GM18873 (cell line): ENCODE data around the gene WNK2.
"Not testable (repeated sequence)": the region's sequence is repeated elsewhere in the genome, so short reads cannot be mapped to it uniquely, and the experiment has no call there.

Source experiments
- ATAC-seq: cut with Tn5 transposase; IDR thresholded peaks from one replicate; pipeline ENCODE4 v1.9.1; 2021; ENCODE audit warnings: mild to moderate bottlenecking, moderate library complexity, moderate number of reproducible peaks; ENCODE audit not compliant: unreplicated experiment, low FRiP score

WNK2 gene

GRCh38 chr9:93248386-93249040 is 64.6 kb downstream of the WNK2 start:
- ATAC-seq = no peak

GRCh38 chr9:93250185-93250584 is 66.2 kb downstream of the WNK2 start:
- ATAC-seq = no peak

- ATAC-seq = not testable (repeated sequence)
Measured at GRCh38 chr9:93251309-93251708, 67.4 kb downstream of the WNK2 start.

GRCh38 chr9:93252116-93252780 is 68.3 kb downstream of the WNK2 start:
- no peak for ATAC-seq

GRCh38 chr9:93252781-93253530 is 69.0 kb downstream of the WNK2 start:
- no peak for ATAC-seq

GRCh38 chr9:93253633-93254032 is 69.7 kb downstream of the WNK2 start:
- ATAC-seq = no peak

- ATAC-seq = no peak
Measured at GRCh38 chr9:93254061-93254481, 70.1 kb downstream of the WNK2 start.

- no peak for ATAC-seq
Measured at GRCh38 chr9:93254806-93255493, 71.0 kb downstream of the WNK2 start.

- ATAC-seq = no peak
Measured at GRCh38 chr9:93255494-93255867, 71.5 kb downstream of the WNK2 start.

- ATAC-seq = no peak
Measured at GRCh38 chr9:93255994-93256877, 72.3 kb downstream of the WNK2 start.

- ATAC-seq = no peak
Measured at GRCh38 chr9:93256878-93257807, 73.2 kb downstream of the WNK2 start.

GRCh38 chr9:93257808-93258331 is 73.9 kb downstream of the WNK2 start:
- no peak for ATAC-seq

- no peak for ATAC-seq
Measured at GRCh38 chr9:93258419-93258817, 74.5 kb downstream of the WNK2 start.

GRCh38 chr9:93258818-93259489 is 75.0 kb downstream of the WNK2 start:
- ATAC-seq = no peak

- ATAC-seq = no peak
Measured at GRCh38 chr9:93259490-93260262, 75.7 kb downstream of the WNK2 start.

GRCh38 chr9:93260263-93261066 is 76.5 kb downstream of the WNK2 start:
- no peak for ATAC-seq

- ATAC-seq = no peak
Measured at GRCh38 chr9:93261281-93261680, 77.3 kb downstream of the WNK2 start.
